ENCODE measurements around the gene TMEM161B. TPM values are rescaled to one million over a fixed set of nuclear protein-coding genes. Genes with fewer than 3 reads are reported as not detected.

Gene TMEM161B
- total RNA-seq, 1 donor from 2014 or later: 10.6 TPM

DNA sequence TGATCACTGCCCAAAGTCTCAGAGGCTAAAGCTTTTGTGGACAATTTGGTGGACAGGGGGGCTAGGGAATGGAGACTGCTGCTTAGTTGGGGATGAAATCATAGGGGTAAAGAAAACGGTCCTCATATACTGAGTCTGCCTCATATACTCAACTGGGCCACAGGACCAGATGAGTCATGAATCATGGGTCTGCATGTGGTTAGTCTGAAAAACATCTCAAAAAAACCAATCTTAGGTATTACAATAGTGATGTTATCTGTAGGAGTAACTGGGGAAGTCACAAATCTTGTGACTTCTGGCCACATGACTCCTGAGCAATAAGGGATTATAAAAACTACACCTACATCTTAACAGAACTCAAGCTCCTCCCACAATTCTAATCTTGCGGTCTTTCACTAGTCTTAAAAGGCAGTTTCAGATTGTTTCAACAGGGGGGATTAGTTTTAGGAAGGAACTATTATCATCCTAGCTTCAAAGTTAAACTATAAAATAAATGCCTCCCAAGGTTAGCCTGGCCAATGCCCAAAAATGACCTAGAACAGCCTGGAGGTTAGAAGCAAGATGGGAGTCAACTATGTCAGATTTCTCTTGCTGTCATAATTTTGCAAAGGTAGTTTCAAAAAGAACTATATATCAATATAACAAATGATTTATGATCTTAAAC lies 17.5 kb downstream of the TMEM161B start:
- Mint-ChIP-seq H3K4me3 (ENCODE audit: unreplicated experiment) (no peak overlapping the region), H3K4me1 (ENCODE audit: unreplicated experiment) (peaks cover 5% of the 10 kb centered on the region), H3K27ac (ENCODE audit: unreplicated experiment) (no peak overlapping the region), H3K27me3 (ENCODE audit: unreplicated experiment) (no peaks in the 10 kb centered on the region), H3K9me3 (ENCODE audit: unreplicated experiment) (no peaks in the 10 kb centered on the region), H3K36me3 (ENCODE audit: low read depth, unreplicated experiment) (no peaks in the 10 kb centered on the region)
- no peak for DNase-seq (ENCODE audit: low spot score)
- TF ChIP-seq, protein P1, sequence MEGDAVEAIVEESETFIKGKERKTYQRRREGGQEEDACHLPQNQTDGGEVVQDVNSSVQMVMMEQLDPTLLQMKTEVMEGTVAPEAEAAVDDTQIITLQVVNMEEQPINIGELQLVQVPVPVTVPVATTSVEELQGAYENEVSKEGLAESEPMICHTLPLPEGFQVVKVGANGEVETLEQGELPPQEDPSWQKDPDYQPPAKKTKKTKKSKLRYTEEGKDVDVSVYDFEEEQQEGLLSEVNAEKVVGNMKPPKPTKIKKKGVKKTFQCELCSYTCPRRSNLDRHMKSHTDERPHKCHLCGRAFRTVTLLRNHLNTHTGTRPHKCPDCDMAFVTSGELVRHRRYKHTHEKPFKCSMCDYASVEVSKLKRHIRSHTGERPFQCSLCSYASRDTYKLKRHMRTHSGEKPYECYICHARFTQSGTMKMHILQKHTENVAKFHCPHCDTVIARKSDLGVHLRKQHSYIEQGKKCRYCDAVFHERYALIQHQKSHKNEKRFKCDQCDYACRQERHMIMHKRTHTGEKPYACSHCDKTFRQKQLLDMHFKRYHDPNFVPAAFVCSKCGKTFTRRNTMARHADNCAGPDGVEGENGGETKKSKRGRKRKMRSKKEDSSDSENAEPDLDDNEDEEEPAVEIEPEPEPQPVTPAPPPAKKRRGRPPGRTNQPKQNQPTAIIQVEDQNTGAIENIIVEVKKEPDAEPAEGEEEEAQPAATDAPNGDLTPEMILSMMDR (IDR thresholded peaks at IDR 0.05; ENCODE audit: unreplicated experiment): no peak

GRCh38 chr5:88250010-88250409 lies 18.6 kb downstream of the TMEM161B start:
- no peak overlapping the region for H3K4me3 Mint-ChIP-seq (ENCODE audit: unreplicated experiment)
- peaks cover 5% of the 10 kb centered on the region for H3K4me1 Mint-ChIP-seq (ENCODE audit: unreplicated experiment)
- H3K36me3 Mint-ChIP-seq (ENCODE audit: low read depth, unreplicated experiment): no peaks in the 10 kb centered on the region
- DNase-seq (ENCODE audit: low spot score): no peak
- no peaks in the 10 kb centered on the region for H3K27me3 Mint-ChIP-seq (ENCODE audit: unreplicated experiment)
- TF ChIP-seq, protein P1 (IDR thresholded peaks at IDR 0.05; ENCODE audit: unreplicated experiment): no peak
- no peaks in the 10 kb centered on the region for H3K9me3 Mint-ChIP-seq (ENCODE audit: unreplicated experiment)
- no peak overlapping the region for H3K27ac Mint-ChIP-seq (ENCODE audit: unreplicated experiment)

- no peaks in the 10 kb centered on the region for H3K27me3 Mint-ChIP-seq (ENCODE audit: unreplicated experiment)
These were observed 19.7 kb downstream of the TMEM161B start for GRCh38 chr5:88248743-88249540.

DNA sequence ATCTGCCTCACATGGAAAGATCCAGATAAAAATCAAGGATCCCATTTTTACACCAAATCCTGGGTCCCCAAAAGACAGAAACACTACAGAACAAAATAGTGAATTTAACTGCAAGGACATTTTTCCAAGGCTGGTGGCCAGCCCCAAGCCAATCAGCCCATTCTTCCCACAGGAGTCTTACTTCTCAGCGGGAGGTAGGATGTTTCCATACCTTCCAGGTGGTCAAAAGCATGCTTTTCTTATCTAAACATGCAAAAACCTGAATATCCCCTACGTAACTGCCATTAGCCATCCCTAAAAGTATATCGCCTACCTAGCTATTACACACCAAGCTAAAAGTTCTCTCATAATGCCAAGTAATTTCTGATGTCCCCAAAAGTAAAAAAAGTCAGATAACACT lies 20.6 kb downstream of the TMEM161B start:
- Mint-ChIP-seq H3K4me3 (ENCODE audit: unreplicated experiment) (no peak overlapping the region), H3K27me3 (ENCODE audit: unreplicated experiment) (no peaks in the 10 kb centered on the region), H3K36me3 (ENCODE audit: low read depth, unreplicated experiment) (no peaks in the 10 kb centered on the region), H3K4me1 (ENCODE audit: unreplicated experiment) (peaks cover 5% of the 10 kb centered on the region), H3K27ac (ENCODE audit: unreplicated experiment) (no peak overlapping the region), H3K9me3 (ENCODE audit: unreplicated experiment) (no peaks in the 10 kb centered on the region)
- TF ChIP-seq, protein P1 (IDR thresholded peaks at IDR 0.05; ENCODE audit: unreplicated experiment): no peak
- DNase-seq (ENCODE audit: low spot score): no peak

More at GRCh38 chr5:88248743-88249540, 19.7 kb downstream of the TMEM161B start:
- Mint-ChIP-seq H3K9me3 (ENCODE audit: unreplicated experiment) (no peaks in the 10 kb centered on the region), H3K4me1 (ENCODE audit: unreplicated experiment) (peaks cover 5% of the 10 kb centered on the region), H3K4me3 (ENCODE audit: unreplicated experiment) (no peak overlapping the region), H3K36me3 (ENCODE audit: low read depth, unreplicated experiment) (no peaks in the 10 kb centered on the region), H3K27ac (ENCODE audit: unreplicated experiment) (no peak overlapping the region)
- no peak for DNase-seq (ENCODE audit: low spot score)
- TF ChIP-seq, protein P1 (IDR thresholded peaks at IDR 0.05; ENCODE audit: unreplicated experiment): no peak

DNA sequence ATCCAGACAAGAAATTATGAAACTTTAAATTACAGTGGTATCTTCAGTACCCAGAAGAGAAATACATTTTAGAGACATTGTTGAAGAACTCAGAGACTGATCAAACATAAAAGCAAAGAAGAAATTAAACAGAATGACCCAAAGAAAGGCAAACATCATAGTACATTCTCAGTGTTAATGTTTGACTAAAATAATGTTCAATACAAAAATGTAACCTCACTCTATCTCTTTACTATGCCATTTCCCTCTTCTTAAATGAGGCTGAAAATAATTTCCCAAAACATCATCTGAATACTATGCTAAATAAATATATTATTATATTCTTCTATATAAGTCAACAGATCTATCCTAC lies 22.8 kb downstream of the TMEM161B start:
- DNase-seq (ENCODE audit: low spot score): no peak
- Mint-ChIP-seq H3K9me3 (ENCODE audit: unreplicated experiment) (no peaks in the 10 kb centered on the region), H3K4me1 (ENCODE audit: unreplicated experiment) (peaks cover 5% of the 10 kb centered on the region), H3K36me3 (ENCODE audit: low read depth, unreplicated experiment) (no peaks in the 10 kb centered on the region), H3K27ac (ENCODE audit: unreplicated experiment) (no peak overlapping the region), H3K27me3 (ENCODE audit: unreplicated experiment) (no peaks in the 10 kb centered on the region), H3K4me3 (ENCODE audit: unreplicated experiment) (no peak overlapping the region)
- TF ChIP-seq, protein P1 (IDR thresholded peaks at IDR 0.05; ENCODE audit: unreplicated experiment): no peak
